ENCODE measurements around the gene CADPS2. TPM values are rescaled to one million over a fixed set of nuclear protein-coding genes. Genes with fewer than 3 reads are reported as not detected.

Gene CADPS2
- total RNA-seq, 4 donors from 2014 or later, result 27.3 to 154 (median 114) TPM

DNA sequence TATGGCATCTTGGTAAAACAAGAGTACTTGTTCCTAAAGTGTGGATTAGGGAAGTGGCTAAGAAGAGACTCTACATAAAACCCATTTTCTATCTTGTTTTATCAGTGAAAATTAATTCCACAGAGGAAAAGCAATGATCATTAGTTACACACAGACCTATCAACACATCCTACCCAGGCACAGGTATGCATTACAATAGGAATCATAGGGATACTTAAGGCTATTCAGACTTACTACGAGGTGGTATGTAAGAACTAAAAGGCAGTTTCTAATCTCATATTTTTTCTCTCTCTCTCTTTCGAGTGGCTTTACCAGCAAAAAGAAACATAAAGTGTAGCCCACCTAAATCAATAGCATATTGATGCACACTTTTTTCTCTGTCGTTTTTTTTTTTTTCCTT is 415.4 kb downstream of the CADPS2 start:
- H3K4me3 ChIP-seq, result no peak overlapping the region
- WGBS, result 84% methylated on average over 3 of the region's 3 CpGs
- no peak for DNase-seq (ENCODE audit: extremely low spot score)

DNA sequence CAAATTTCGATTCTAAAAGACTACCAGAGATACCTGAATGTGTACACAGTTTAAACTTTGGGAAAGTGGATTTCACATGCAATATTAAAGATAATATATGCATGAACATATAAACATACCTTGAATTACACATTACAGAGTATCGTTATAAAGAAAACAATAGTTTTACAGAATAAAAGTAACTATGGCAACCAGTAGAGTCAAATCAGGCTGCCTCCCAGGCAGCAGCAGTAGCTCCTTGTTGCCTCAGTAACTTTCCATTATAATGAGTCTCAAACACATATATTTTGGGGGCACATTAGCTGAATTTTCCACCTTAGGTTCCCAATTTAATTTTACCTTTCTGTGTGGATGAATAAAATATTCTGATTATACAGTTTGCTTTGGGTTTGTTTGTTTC is 417.3 kb downstream of the CADPS2 start:
- no peak overlapping the region for H3K27ac ChIP-seq (replicated peaks in 1 of 4)
- H3K4me3 ChIP-seq, result no peak overlapping the region
- no peaks in the 10 kb centered on the region for H3K27me3 ChIP-seq
- peaks cover 0 to 6% (median 3%) of the 10 kb centered on the region in 4 donors for H3K36me3 ChIP-seq
- WGBS, result 52% methylated on average over 2 of the region's 2 CpGs
- no peaks in the 10 kb centered on the region for H3K9me3 ChIP-seq
- intact Hi-C loops (cut with DNase I), result no loop called here
- no peaks in the 10 kb centered on the region for H3K4me1 ChIP-seq
- TF ChIP-seq, protein P1, sequence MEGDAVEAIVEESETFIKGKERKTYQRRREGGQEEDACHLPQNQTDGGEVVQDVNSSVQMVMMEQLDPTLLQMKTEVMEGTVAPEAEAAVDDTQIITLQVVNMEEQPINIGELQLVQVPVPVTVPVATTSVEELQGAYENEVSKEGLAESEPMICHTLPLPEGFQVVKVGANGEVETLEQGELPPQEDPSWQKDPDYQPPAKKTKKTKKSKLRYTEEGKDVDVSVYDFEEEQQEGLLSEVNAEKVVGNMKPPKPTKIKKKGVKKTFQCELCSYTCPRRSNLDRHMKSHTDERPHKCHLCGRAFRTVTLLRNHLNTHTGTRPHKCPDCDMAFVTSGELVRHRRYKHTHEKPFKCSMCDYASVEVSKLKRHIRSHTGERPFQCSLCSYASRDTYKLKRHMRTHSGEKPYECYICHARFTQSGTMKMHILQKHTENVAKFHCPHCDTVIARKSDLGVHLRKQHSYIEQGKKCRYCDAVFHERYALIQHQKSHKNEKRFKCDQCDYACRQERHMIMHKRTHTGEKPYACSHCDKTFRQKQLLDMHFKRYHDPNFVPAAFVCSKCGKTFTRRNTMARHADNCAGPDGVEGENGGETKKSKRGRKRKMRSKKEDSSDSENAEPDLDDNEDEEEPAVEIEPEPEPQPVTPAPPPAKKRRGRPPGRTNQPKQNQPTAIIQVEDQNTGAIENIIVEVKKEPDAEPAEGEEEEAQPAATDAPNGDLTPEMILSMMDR (IDR thresholded peaks at IDR 0.05), result no peak
- no peak for TF ChIP-seq POLR2A (IDR thresholded peaks at IDR 0.05; ENCODE audit: low read depth)
- TF ChIP-seq POLR2AphosphoS5 (IDR thresholded peaks at IDR 0.05), result no peak
- TF ChIP-seq EP300 (IDR thresholded peaks at IDR 0.05), result no peak
- no peak for DNase-seq (ENCODE audit: extremely low spot score)

More for the DNA sequence above, 415.4 kb downstream of the CADPS2 start:
- Histone ChIP-seq H3K27ac (replicated peaks in 1 of 4) (no peak overlapping the region), H3K27me3 (no peaks in the 10 kb centered on the region), H3K9me3 (no peaks in the 10 kb centered on the region), H3K4me1 (no peaks in the 10 kb centered on the region), H3K36me3 (peaks cover 0 to 6% (median 2%) of the 10 kb centered on the region in 4 donors)
- intact Hi-C loops (cut with DNase I), result no loop called here
- no peak for TF ChIP-seq EP300 (IDR thresholded peaks at IDR 0.05)
- TF ChIP-seq, protein P1 (IDR thresholded peaks at IDR 0.05), result no peak
- TF ChIP-seq POLR2A (IDR thresholded peaks at IDR 0.05; ENCODE audit: low read depth), result no peak
- no peak for TF ChIP-seq POLR2AphosphoS5 (IDR thresholded peaks at IDR 0.05)

DNA sequence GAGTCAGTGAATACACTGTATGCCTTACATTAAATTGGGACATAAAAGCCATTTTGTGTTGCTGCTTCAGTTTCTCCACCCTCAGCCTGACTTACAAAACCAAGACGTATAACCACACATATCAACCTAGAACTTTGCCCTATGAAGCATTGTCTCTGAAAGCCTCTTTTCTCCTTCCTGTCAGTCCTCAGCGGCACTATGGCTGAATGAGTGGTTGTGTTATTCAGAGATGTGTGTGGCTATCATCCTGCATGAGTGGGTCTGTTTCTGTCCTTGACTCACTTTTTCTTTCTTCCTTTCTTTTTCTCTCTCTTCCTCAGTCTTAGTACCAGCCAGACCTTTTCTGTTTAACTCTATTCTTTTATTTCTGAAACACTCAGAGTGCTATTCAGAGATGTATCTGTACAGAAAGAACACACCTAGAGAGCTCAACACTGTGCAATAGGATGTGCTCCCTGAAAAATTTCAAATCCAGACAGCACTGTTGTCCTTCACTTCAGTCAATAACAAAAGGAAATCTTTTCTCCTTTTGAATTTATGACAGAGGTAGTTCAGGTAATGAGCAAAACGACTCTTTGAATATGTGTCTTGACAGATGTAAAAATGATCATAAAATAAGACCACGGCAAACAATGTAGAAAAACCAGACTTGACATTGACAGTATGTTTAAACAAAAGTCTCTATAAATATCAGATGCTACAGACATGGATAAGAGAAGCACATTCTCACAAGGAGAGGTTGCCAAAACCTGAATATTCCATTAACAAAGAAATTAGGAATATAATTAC is 418.4 kb downstream of the CADPS2 start:
- 54% methylated on average over 4 of the region's 4 CpGs for WGBS
- TF ChIP-seq POLR2A (IDR thresholded peaks at IDR 0.05; ENCODE audit: low read depth) (no peak), POLR2AphosphoS5 (IDR thresholded peaks at IDR 0.05) (no peak)
- H3K36me3 ChIP-seq, result peaks cover 0 to 6% (median 3%) of the 10 kb centered on the region in 4 donors
- no peaks in the 10 kb centered on the region for H3K27me3 ChIP-seq
- H3K4me3 ChIP-seq, result no peak overlapping the region
- no peaks in the 10 kb centered on the region for H3K4me1 ChIP-seq
- H3K9me3 ChIP-seq, result no peaks in the 10 kb centered on the region
- DNase-seq (ENCODE audit: extremely low spot score), result no peak
- no peak overlapping the region for H3K27ac ChIP-seq (replicated peaks in 1 of 4)
- intact Hi-C loops (cut with DNase I), result no loop called here

DNA sequence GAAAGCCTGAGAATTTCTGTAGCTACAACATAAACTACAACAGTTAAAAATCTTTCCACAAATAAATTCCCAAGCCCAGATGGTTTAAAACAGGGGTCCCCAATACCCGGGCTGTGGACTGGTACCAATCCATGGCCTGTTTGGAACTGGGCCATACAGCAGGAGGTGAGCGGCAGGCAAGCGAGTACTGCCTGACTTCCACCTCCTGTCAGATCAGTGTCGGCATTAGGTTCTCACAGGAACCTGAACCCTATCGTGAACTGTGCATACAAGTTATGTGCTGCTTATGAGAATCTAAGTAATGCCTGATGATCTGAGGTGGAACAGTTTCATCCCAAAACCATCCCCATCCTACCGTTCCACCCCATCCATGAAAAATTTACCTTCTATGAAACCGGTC is 421.0 kb downstream of the CADPS2 start:
- Histone ChIP-seq H3K4me1 (no peaks in the 10 kb centered on the region), H3K9me3 (no peaks in the 10 kb centered on the region), H3K36me3 (peaks cover 0 to 5% (median under 1%) of the 10 kb centered on the region in 4 donors), H3K27ac (replicated peaks in 1 of 4) (no peak overlapping the region), H3K4me3 (no peak overlapping the region), H3K27me3 (no peaks in the 10 kb centered on the region)
- no peak for TF ChIP-seq POLR2A (IDR thresholded peaks at IDR 0.05; ENCODE audit: low read depth)
- TF ChIP-seq EP300 (IDR thresholded peaks at IDR 0.05), result no peak
- TF ChIP-seq, protein P1 (IDR thresholded peaks at IDR 0.05), result no peak
- TF ChIP-seq POLR2AphosphoS5 (IDR thresholded peaks at IDR 0.05), result no peak
- intact Hi-C loops (cut with DNase I), result no loop called here
- 96% methylated on average over 7 of the region's 7 CpGs for WGBS
- no peak for DNase-seq (ENCODE audit: extremely low spot score)

DNA sequence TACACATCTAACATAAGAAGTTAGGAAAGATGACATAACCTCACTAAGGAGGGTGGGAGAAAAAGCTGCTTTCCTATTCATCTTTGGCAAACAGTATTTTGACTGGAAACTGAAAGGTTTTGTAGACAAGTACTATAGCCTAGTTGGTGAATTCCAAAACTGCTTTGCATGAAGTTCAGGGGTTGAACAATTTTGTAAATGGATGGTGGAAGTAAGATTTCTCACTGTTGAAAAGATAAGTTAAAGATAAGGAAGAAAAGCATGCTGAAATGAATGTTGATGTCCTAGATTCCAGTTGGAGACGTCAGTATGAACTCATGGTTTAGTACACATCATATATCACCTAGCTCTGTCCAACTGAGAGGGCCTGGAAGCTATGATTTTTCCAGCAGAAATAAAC is 422.6 kb downstream of the CADPS2 start:
- H3K9me3 ChIP-seq, result no peaks in the 10 kb centered on the region
- intact Hi-C loops (cut with DNase I), result no loop called here

More for the DNA sequence above, 422.6 kb downstream of the CADPS2 start:
- 50% methylated on average over 1 of the region's 1 CpG for WGBS
- DNase-seq (ENCODE audit: extremely low spot score), result no peak
- no peak for TF ChIP-seq EP300 (IDR thresholded peaks at IDR 0.05)
- no peak for TF ChIP-seq POLR2A (IDR thresholded peaks at IDR 0.05; ENCODE audit: low read depth)
- no peak for TF ChIP-seq POLR2AphosphoS5 (IDR thresholded peaks at IDR 0.05)
- TF ChIP-seq, protein P1 (IDR thresholded peaks at IDR 0.05), result no peak
- Histone ChIP-seq H3K27me3 (no peaks in the 10 kb centered on the region), H3K36me3 (peaks cover 0 to 5% (median 0%) of the 10 kb centered on the region in 4 donors), H3K4me3 (no peak overlapping the region), H3K4me1 (no peaks in the 10 kb centered on the region), H3K27ac (replicated peaks in 1 of 4) (no peak overlapping the region)
